ENCODE results near the gene GRAMD2B. TPM values are rescaled to one million over a fixed set of nuclear protein-coding genes. Genes with fewer than 3 reads are reported as not detected.
"Not testable (repeated sequence)": the region's sequence is repeated elsewhere in the genome, so short reads cannot be mapped to it uniquely, and the experiment has no call there.

Gene GRAMD2B
- total RNA-seq = 10 to 100 TPM; 20.9 to 21.0 TPM
- long read RNA-seq, donor 1, partial matches to known transcripts = 1 of 9 reads
- long read RNA-seq, donor 1, other reads (novel, unspliced or antisense) = 3 of 9 reads
- long read RNA-seq, donor 2, transcript GRAMD2B-201 (14 exons, 3,175 nt) = major isoform, 16 of 33 reads
- long read RNA-seq, donor 2, partial matches to known transcripts = 1 of 33 reads
- long read RNA-seq, donor 2, other reads (novel, unspliced or antisense) = 13 of 33 reads

- intact Hi-C loops (cut with DNase I) = loop anchor here in 1 of 2 donors (10.0 kb wide), 2 partner anchors 52 to 58 kb away; no protein-coding TSS in a partner anchor
- DNase-seq (ENCODE audit: low spot score) = peak; percentile 94
These were observed at the start of gene GRAMD2B for GRCh38 chr5:126422994-126423788. TSS of gene GRAMD2B (plus strand) at chr5:126423409. CDS start at chr5:126423607, 198 bp downstream.

- DNase-seq (ENCODE audit: low spot score) = no peak
- intact Hi-C loops (cut with DNase I) = no loop called here
These were observed 49.1 kb upstream of the GRAMD2B start for GRCh38 chr5:126374109-126374416.

DNA sequence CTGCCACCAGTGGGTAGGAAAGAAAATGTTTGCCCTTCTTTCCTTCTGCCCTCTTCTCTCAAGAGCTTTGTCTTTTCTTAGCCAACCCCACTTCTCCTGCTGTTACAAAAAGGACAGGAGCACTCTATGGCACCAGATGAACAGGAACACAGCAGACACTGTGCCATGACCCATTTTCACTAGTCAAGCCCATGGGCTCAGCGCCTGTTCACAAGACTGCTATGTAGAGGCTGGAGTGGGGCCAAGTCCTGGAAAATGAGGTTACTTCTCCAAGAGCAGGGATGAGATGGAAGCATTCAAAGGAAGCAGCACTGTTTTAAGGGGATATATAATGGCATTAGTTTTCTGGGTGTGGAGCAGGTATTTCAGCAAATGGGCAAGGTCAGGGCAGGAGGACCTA is 46.8 kb upstream of the GRAMD2B start:
- DNase-seq (ENCODE audit: low spot score) = no peak
- intact Hi-C loops (cut with DNase I) = no loop called here

DNA sequence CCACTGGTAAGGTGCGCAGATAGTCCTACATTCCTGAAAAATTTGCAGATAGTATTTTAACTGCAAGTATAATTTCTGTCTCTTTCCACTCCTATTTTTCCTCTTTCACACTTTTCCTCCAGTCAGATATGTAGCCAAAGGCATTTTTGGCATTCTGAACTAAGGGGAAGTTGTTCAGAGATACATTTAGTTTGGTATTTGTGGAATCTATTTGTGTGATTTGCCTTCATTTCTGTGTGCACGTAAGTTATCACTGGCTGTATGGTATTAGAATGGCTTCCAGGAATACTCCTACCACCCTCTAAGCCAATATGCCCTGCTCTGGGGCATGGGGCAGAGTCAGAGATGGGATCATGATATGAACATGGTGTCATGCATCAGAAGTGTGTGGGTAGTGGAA is 45.8 kb upstream of the GRAMD2B start:
- DNase-seq (ENCODE audit: low spot score) = no peak
- intact Hi-C loops (cut with DNase I) = no loop called here

- intact Hi-C loops (cut with DNase I); DNase-seq (ENCODE audit: low spot score): not testable (repeated sequence)
These were observed 42.9 kb upstream of the GRAMD2B start for GRCh38 chr5:126380316-126380715.

- intact Hi-C loops (cut with DNase I) = no loop called here
- no peak for DNase-seq (ENCODE audit: low spot score)
These were observed 40.0 kb upstream of the GRAMD2B start for GRCh38 chr5:126383246-126383645.

GRCh38 chr5:126383776-126384175 is 39.4 kb upstream of the GRAMD2B start:
- DNase-seq (ENCODE audit: low spot score) = no peak
- intact Hi-C loops (cut with DNase I) = no loop called here

DNA sequence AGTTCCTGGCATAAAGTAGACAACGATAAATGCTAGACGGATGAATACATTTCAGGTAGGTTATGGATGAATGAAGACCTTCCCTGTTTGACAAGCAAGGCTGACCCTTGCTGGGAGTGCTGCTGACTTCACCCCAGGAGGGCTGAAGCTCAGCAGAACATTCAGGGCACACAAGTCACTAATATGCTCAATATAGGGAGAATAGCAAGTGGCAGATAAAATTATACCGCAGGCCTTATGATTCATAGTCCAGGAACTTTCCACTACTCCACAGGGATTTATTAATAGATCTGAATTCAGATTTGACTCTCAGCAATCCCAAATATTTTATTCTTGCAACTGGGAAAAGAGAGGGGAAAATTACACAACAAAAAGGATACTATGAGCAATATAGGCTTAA is 38.2 kb upstream of the GRAMD2B start:
- no peak for DNase-seq (ENCODE audit: low spot score)
- intact Hi-C loops (cut with DNase I) = no loop called here

- DNase-seq (ENCODE audit: low spot score) = no peak
These were observed 37.4 kb upstream of the GRAMD2B start for GRCh38 chr5:126385524-126386502.

DNA sequence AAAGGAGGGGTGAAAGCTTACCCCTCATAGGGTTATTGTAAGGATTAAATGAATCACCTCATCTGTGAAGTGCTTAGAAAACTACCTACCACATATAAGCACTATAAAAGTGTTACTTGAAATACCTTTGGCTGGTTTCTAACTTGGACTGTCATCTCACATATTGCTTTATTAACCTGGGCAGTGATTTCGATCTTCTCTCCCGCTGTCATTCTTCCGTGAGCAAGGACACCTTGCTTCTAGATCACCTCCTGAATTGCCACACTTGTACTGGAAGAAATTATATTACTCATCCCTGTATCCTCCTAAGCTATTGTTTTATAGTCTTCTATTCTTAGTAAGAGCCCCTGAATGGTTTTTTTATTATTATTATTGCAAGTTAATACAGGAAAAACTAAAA is 34.0 kb upstream of the GRAMD2B start:
- intact Hi-C loops (cut with DNase I) = no loop called here
- no peak for DNase-seq (ENCODE audit: low spot score)

More at GRCh38 chr5:126385524-126386502, 37.4 kb upstream of the GRAMD2B start:
- intact Hi-C loops (cut with DNase I) = no loop called here

- no peak for DNase-seq (ENCODE audit: low spot score)
- intact Hi-C loops (cut with DNase I) = no loop called here
These were observed 33.2 kb upstream of the GRAMD2B start for GRCh38 chr5:126390051-126390450.

- intact Hi-C loops (cut with DNase I) = no loop called here
- no peak for DNase-seq (ENCODE audit: low spot score)
These were observed 31.8 kb upstream of the GRAMD2B start for GRCh38 chr5:126391386-126391785.

DNA sequence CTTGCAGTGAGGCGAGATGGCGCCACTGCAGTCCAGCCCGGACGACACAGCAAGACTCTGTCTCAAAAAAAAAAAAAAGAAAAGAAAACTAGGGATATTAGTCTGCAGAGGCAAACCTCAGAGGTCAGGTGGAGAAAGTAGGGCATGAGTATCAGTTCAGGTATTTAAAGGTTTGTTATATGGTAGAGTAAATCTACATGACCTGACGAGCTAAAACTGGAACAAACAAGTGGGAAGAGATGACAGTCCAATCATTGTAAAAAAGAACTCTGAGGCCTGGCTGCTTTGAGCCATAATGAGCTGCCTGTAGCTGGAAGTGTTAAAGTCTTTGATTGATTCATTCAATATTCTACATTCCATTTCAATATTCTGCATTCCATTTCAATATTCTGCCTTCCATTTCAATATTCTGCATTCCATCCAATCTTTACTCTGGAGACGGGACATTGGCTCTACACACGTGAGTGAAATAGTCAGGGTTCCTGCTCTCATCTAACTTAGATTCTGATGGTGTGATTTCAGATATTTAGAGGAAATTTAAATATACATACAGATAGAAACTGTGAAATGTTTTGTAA is 28.9 kb upstream of the GRAMD2B start:
- intact Hi-C loops (cut with DNase I) = no loop called here
- no peak for DNase-seq (ENCODE audit: low spot score)

DNA sequence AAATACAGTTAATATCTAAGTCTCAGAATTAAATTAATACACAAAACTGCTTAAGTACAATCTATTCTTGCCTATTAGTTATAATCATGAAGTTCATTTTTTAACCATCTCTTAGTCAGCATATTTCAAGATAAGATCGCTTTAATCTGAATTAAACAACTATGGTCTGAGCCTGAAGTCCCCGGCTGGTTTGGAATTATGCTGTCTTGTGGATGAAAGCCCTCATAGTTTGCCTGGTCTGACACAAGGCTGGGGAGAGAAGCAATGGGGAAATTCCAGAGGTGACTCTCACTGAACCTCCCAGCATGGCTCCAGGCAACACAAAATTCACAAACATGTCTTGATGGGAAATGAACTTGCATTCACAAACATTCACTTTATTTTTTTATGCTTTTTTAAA is 28.0 kb upstream of the GRAMD2B start:
- DNase-seq (ENCODE audit: low spot score) = no peak
- intact Hi-C loops (cut with DNase I) = no loop called here

DNA sequence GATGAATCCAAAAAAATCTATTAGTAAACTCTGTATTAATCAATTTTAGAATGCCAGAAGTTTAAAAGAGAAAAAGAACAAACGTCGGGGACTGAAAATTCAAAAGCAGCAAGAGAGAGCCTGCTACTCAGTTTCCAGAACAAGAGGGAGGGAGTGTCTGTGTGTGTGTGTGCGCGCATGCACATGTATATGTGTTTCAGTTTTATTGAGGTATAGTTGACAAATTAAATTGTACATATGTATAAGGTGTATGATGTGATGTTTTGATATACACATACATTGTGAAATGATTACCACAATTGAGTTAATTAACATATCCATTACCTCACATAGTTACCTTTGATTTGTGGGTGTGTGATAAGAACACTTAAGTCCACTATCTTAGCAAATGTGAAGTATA is 27.6 kb upstream of the GRAMD2B start:
- intact Hi-C loops (cut with DNase I) = no loop called here
- DNase-seq (ENCODE audit: low spot score) = no peak

DNA sequence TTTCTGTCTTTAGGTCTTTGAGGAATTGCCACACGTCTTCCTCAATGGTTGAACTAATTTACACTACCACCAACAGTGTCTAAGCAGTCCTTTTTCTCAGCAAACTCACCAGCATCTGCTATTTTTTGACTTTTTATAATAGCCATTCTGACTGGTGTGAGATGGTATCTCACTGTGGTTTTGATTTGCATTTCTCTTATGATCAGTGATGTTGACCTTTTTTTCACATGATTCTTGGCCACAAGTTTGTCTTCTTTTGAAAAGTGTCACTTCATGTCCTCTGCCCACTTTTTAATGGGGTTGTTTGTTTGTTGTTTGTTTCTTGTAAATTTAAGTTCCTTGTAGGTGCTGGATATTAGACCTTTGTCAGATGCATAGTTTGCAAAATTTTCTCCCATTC is 26.5 kb upstream of the GRAMD2B start:
- DNase-seq (ENCODE audit: low spot score); intact Hi-C loops (cut with DNase I): not testable (repeated sequence)

DNA sequence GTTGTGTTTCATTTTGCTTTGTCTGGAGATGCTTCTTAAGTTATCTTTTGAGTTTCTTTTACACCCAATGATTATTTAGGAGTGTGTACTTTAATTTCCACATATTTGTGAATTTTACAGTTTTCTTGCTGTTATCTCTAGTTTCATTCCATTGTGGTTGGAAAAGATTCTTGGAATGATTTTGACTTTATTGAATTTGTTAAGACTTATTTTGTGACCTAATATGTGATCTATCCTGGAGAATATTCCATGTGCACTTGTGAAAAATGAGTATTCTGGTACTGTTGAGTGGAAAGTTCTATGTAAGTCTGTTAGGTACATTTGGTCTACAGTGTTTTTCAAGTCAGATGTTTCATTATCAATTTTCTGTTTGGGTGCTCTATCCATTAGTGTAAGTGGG is 24.4 kb upstream of the GRAMD2B start:
- intact Hi-C loops (cut with DNase I) = no loop called here

GRCh38 chr5:126400621-126401251 is 22.5 kb upstream of the GRAMD2B start:
- intact Hi-C loops (cut with DNase I) = no loop called here
- DNase-seq (ENCODE audit: low spot score) = no peak

More for the DNA sequence above, 24.4 kb upstream of the GRAMD2B start:
- no peak for DNase-seq (ENCODE audit: low spot score)
